Measurements from ENCODE around the gene HILPDA. TPM values are rescaled to one million over a fixed set of nuclear protein-coding genes. Genes with fewer than 3 reads are reported as not detected.
A peak's percentile ranks its signal among the peaks of the same experiment; 100 is the strongest.

Gene HILPDA
- total and polyA plus RNA-seq, 2 of the 4 experiments (the other 2 are of a cell fraction) = 31.2 to 35.6 TPM

GRCh38 chr7:128459394-128459878, 3.8 kb downstream of the HILPDA start:
- Histone ChIP-seq H3K9ac (ENCODE audit: low read depth, low read length) (no peak overlapping the region), H2AK9ac (replicated peaks; ENCODE audit: low read depth, low read length, poor library complexity) (no peak overlapping the region), H3K18ac (ENCODE audit: low read depth, low read length) (no peak overlapping the region), H3K14ac (replicated peaks; ENCODE audit: low read depth, low read length) (no peak overlapping the region), H2BK20ac (ENCODE audit: low read depth, low read length) (no peak overlapping the region), H3K56ac (ENCODE audit: extremely low read depth, insufficient read depth, low read length) (no peak overlapping the region), H3K4me1 (ENCODE audit: control insufficient read depth, insufficient read depth, low read length) (peaks cover 11% of the 10 kb centered on the region), H3K36me3 (ENCODE audit: control insufficient read depth, insufficient read depth, low read length) (peaks cover 10% of the 10 kb centered on the region), H2AK5ac (ENCODE audit: low read depth, low read length) (no peak overlapping the region), H4K5ac (ENCODE audit: low read depth, low read length) (no peak overlapping the region), H3K27me3 (ENCODE audit: control insufficient read depth, insufficient read depth, low read length) (no peaks in the 10 kb centered on the region), H4K20me1 (ENCODE audit: insufficient read depth, low read length) (peaks cover 24% of the 10 kb centered on the region), H4K91ac (ENCODE audit: insufficient read depth, low read depth, low read length) (no peak overlapping the region), H2BK120ac (ENCODE audit: low read depth, low read length) (no peak overlapping the region), H2BK5ac (ENCODE audit: low read depth, low read length, poor library complexity, severe bottlenecking) (no peak overlapping the region), H3K27ac (ENCODE audit: insufficient read depth, low read length) (no peak overlapping the region), H3K23ac (ENCODE audit: low read depth, low read length) (no peak overlapping the region), H3K9me3 (ENCODE audit: control insufficient read depth, insufficient read depth, low read length) (no peaks in the 10 kb centered on the region), H4K8ac (ENCODE audit: low read depth in 2 of 2, low read length in 2 of 2) (no peak overlapping the region), H3K4ac (ENCODE audit: low read depth, low read length) (no peak overlapping the region), H3K4me3 (ENCODE audit: insufficient read depth, low read depth, low read length) (no peak overlapping the region), H2AFZ (replicated peaks; ENCODE audit: low read length, poor library complexity) (no peak overlapping the region), H3K9me1 (ENCODE audit: insufficient read depth, low read length) (0 out of 2 replicates have a peak, but pooled peaks cover 6% of the 10 kb centered on the region), H2BK15ac (ENCODE audit: low read depth, low read length) (no peak overlapping the region), H3K79me1 (ENCODE audit: low read depth in 1 of 2, low read length in 2 of 2) (peaks cover 14 to 41% of the 10 kb centered on the region in 2 experiments; a peak in 3 of 4 replicates), H3K4me2 (ENCODE audit: low read depth, low read length) (no peak overlapping the region)
- no CpG with 5 or more reads among the region's 5 CpGs for WGBS, 2 experiments (ENCODE audit: extremely low coverage in 2 of 2, insufficient read length in 1 of 2)
- dilution Hi-C loops (cut with HindIII; ENCODE audit: low sequenced_read_pairs, unreplicated experiment) = no loop called here
- TF ChIP-seq SMC3 (IDR thresholded peaks at IDR 0.05; ENCODE audit: low read depth, low read length) (peak; percentile 76), CTCF (conservative IDR thresholded peaks at IDR 0.05; ENCODE audit: low read depth, low read length) (peak; percentile 76), RAD21 (IDR thresholded peaks at IDR 0.05; ENCODE audit: low read length) (peak; percentile 71)
- TF ChIP-seq, protein P1, sequence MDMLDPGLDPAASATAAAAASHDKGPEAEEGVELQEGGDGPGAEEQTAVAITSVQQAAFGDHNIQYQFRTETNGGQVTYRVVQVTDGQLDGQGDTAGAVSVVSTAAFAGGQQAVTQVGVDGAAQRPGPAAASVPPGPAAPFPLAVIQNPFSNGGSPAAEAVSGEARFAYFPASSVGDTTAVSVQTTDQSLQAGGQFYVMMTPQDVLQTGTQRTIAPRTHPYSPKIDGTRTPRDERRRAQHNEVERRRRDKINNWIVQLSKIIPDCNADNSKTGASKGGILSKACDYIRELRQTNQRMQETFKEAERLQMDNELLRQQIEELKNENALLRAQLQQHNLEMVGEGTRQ (IDR thresholded peaks at IDR 0.05; ENCODE audit: low read depth, low read length) = no peak
- DNase-seq = peak; percentile 75
- ATAC-seq (ENCODE audit: low read depth) = peak; percentile 57
- ChIA-PET POLR2A (ENCODE audit: unreplicated experiment) (no interaction called here), CTCF (interaction anchor here (0.6 to 4.2 kb wide), 4 partner anchors 11 to 60 kb away, joined by 3 to 71 read pairs (median 3); no protein-coding TSS in a partner anchor)
- in situ Hi-C loops (cut with MboI; ENCODE audit: low sequenced_read_pairs) = loop anchor here (25.0 kb wide), 1 partner anchor 428 kb away; no protein-coding TSS in a partner anchor
- no TSS peak for BruUV-seq (replicated peaks)
- intact Hi-C loops (cut with micrococcal nuclease) = loop anchor here (1.0 kb wide), 2 partner anchors 32 to 61 kb away; no protein-coding TSS in a partner anchor

Data from IMR-90 (cell line).